Activated CD8-positive, alpha-beta T cell treated with anti-CD3 and anti-CD28 coated beads, Interleukin-2, amount 10 ng/mL, durations not matched to agents 7 days and 5 days (primary cell): Measurements from ENCODE around the gene SLC2A4RG. TPM values are rescaled to one million over a fixed set of nuclear protein-coding genes. Genes with fewer than 3 reads are reported as not detected.
A peak's percentile ranks its signal among the peaks of the same experiment; 100 is the strongest.

Experiments used
- ATAC-seq: fragments of 150-1000 bp; cut with Tn5 transposase; one replicate; pipeline ENCODE4 v1.10.0; 2021; ENCODE audit warnings: moderate library complexity
- CTCF ChIA-PET: fragments of 350-600 bp; sonication (Branson Sonifier 250); formaldehyde crosslinking; loops from one replicate; lab custom pipeline; 2021; ENCODE audit warnings: antibody characterized with exemption; lab: Charles Lee
- POLR2A ChIA-PET: fragments of 350-600 bp; sonication (Branson Sonifier 250); formaldehyde crosslinking; loops from one replicate; lab custom pipeline; 2021; ENCODE audit warnings: antibody characterized with exemption; lab: Charles Lee
- DNase-seq: peaks from one replicate; pipeline ENCODE4 v3.0.0-alpha.2; 2020
- H3K27ac Mint-ChIP-seq: one replicate; pipeline ENCODE4 v1.8.0; 2021; ENCODE audit warnings: mild to moderate bottlenecking, mixed read lengths
- H3K27me3 Mint-ChIP-seq: one replicate; pipeline ENCODE4 v1.8.0; 2021; ENCODE audit warnings: low read depth, mixed read lengths
- H3K36me3 Mint-ChIP-seq: one replicate; pipeline ENCODE4 v1.8.0; 2021; ENCODE audit warnings: low read depth, mixed read lengths
- H3K4me1 Mint-ChIP-seq: one replicate; pipeline ENCODE4 v1.8.0; 2021; ENCODE audit warnings: low read depth, mixed read lengths
- H3K4me3 Mint-ChIP-seq: one replicate; pipeline ENCODE4 v1.8.0; 2021; ENCODE audit warnings: mild to moderate bottlenecking, mixed read lengths
- H3K9me3 Mint-ChIP-seq: one replicate; pipeline ENCODE4 v1.8.0; 2022; ENCODE audit warnings: mixed read lengths; ENCODE audit not compliant: insufficient read depth
- total RNA-seq, 2 experiments: library from RNA; stranded (reverse); gene quantifications; one replicate each; pipeline ENCODE4 v1.2.3, GENCODE V29; 2021

SLC2A4RG gene
- total RNA-seq, 2 experiments from 2014 or later, result 97.2 TPM

GRCh38 chr20:63695424-63696305 lies 43.9 kb upstream of the SLC2A4RG start:
- Mint-ChIP-seq H3K27ac (no peak overlapping the region), H3K36me3 (peaks cover 28% of the 10 kb centered on the region), H3K27me3 (no peaks in the 10 kb centered on the region), H3K9me3 (no peaks in the 10 kb centered on the region), H3K4me3 (peak overlapping the region; percentile 8), H3K4me1 (peaks cover 9% of the 10 kb centered on the region)
- POLR2A ChIA-PET, result interaction anchor here (0.8 to 1.1 kb wide), 2 partner anchors 9 to 13 kb away, joined by 3 read pairs; no protein-coding TSS in a partner anchor
- no peak for ATAC-seq
- CTCF ChIA-PET, result no interaction called here
- no peak for DNase-seq

- peaks cover 9% of the 10 kb centered on the region for H3K4me1 Mint-ChIP-seq
- no peaks in the 10 kb centered on the region for H3K27me3 Mint-ChIP-seq
- H3K27ac Mint-ChIP-seq, result no peak overlapping the region
- H3K36me3 Mint-ChIP-seq, result peaks cover 27% of the 10 kb centered on the region
- ChIA-PET POLR2A (interaction anchor here (0.8 kb wide), 1 partner anchor 12 kb away, joined by 3 read pairs; no protein-coding TSS in a partner anchor), CTCF (no interaction called here)
- no peaks in the 10 kb centered on the region for H3K9me3 Mint-ChIP-seq
- DNase-seq (peak; percentile 42), ATAC-seq (peak; percentile 31)
- no peak overlapping the region for H3K4me3 Mint-ChIP-seq
Observed at GRCh38 chr20:63696306-63696627, 43.3 kb upstream of the SLC2A4RG start.

GRCh38 chr20:63696628-63697356 lies 42.8 kb upstream of the SLC2A4RG start, which contains the start of gene TNFRSF6B:
Gene TNFRSF6B, plus strand, starts transcription at chr20:63696652. Its CDS starts 116 bp downstream, at chr20:63696768.
- H3K9me3 Mint-ChIP-seq, result no peaks in the 10 kb centered on the region
- peak within 1 kb of the TSS; percentile 20 for H3K27ac Mint-ChIP-seq
- peaks cover 23% of the 10 kb centered on the region for H3K36me3 Mint-ChIP-seq
- POLR2A ChIA-PET, result interaction anchor here (0.6 kb wide), 1 partner anchor 158 kb away, joined by 3 read pairs; no protein-coding TSS in a partner anchor
- DNase-seq (no peak), ATAC-seq (peak; percentile 22)
- H3K4me3 Mint-ChIP-seq, result peak within 1 kb of the TSS; percentile 8
- no peaks in the 10 kb centered on the region for H3K27me3 Mint-ChIP-seq
- H3K4me1 Mint-ChIP-seq, result peaks cover 9% of the 10 kb centered on the region
- CTCF ChIA-PET, result interaction anchor here (2.3 kb wide), 1 partner anchor 11 kb away, joined by 9 read pairs; the partner anchor contains the start of genes ARFRP1 and ZGPAT

- POLR2A ChIA-PET, result interaction anchor here (0.6 to 0.7 kb wide), 2 partner anchors 159 to 171 kb away, joined by 3 read pairs; no protein-coding TSS in a partner anchor
- ATAC-seq, result no peak
- peaks cover 19% of the 10 kb centered on the region for H3K36me3 Mint-ChIP-seq
- H3K4me3 Mint-ChIP-seq, result no peak overlapping the region
- H3K27me3 Mint-ChIP-seq, result no peaks in the 10 kb centered on the region
- H3K27ac Mint-ChIP-seq, result peak overlapping the region; percentile 20
- peaks cover 9% of the 10 kb centered on the region for H3K4me1 Mint-ChIP-seq
- H3K9me3 Mint-ChIP-seq, result no peaks in the 10 kb centered on the region
- CTCF ChIA-PET, result interaction anchor here (2.3 kb wide), 1 partner anchor 10 kb away, joined by 9 read pairs; the partner anchor contains the start of genes ARFRP1 and ZGPAT
- no peak for DNase-seq
Observed at GRCh38 chr20:63697357-63697867, 42.2 kb upstream of the SLC2A4RG start.

GRCh38 chr20:63697868-63698545 lies 41.6 kb upstream of the SLC2A4RG start:
- Mint-ChIP-seq H3K27me3 (no peaks in the 10 kb centered on the region), H3K4me1 (peaks cover 9% of the 10 kb centered on the region), H3K9me3 (no peaks in the 10 kb centered on the region), H3K27ac (no peak overlapping the region), H3K36me3 (peaks cover 15% of the 10 kb centered on the region), H3K4me3 (no peak overlapping the region)
- ATAC-seq, result no peak
- ChIA-PET CTCF (interaction anchor here (2.3 kb wide), 1 partner anchor 10 kb away, joined by 9 read pairs; the partner anchor contains the start of genes ARFRP1 and ZGPAT), POLR2A (interaction anchor here (0.7 to 1.5 kb wide), 2 partner anchors 10 to 172 kb away, joined by 3 to 6 read pairs; partner anchors contain the start of genes ARFRP1 and ZGPAT)
- no peak for DNase-seq

DNA sequence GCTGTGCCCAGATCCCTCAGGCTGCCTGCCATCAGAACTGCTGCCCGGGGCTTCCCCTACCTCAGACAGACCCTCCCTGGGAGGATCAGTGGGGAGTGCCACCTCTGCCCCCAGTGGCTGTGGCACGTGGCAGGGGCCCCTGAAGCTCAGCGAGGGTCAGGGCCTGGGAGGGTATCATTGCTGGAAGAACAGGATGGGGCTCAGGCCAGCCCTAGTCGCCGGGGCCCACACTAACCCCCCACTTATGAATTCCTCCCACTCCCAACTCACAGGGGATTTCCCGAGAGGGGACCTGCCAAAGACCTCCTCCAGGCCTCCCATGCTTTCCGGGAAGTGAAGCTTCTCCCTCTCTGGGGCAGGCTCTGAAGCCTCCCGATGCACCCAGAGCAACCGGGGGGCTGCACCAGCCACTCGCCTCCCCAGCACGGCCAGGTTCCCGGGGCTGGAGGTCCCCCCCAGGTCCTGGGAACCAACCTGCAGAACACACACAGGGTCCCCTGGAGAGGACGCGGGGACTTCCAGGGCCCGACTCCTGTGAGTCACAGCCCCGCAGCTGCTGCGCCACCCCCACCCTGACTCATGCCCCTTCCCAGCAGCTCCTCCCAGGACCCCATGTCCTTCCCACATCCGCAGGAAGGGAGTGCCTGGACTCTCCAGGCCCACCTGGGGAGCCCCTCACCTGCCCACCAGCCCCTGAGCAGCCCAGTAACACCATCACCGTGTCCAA lies 40.7 kb upstream of the SLC2A4RG start:
- CTCF ChIA-PET, result interaction anchor here (2.3 kb wide), 1 partner anchor 9 kb away, joined by 9 read pairs; the partner anchor contains the start of genes ARFRP1 and ZGPAT
- Mint-ChIP-seq H3K36me3 (peaks cover 11% of the 10 kb centered on the region), H3K4me1 (peaks cover 9% of the 10 kb centered on the region), H3K27ac (no peak overlapping the region), H3K27me3 (no peaks in the 10 kb centered on the region), H3K4me3 (no peak overlapping the region), H3K9me3 (no peaks in the 10 kb centered on the region)
- DNase-seq (no peak), ATAC-seq (no peak)
- POLR2A ChIA-PET, result interaction anchor here (1.5 kb wide), 1 partner anchor 9 kb away, joined by 6 read pairs; the partner anchor contains the start of genes ARFRP1 and ZGPAT

DNA sequence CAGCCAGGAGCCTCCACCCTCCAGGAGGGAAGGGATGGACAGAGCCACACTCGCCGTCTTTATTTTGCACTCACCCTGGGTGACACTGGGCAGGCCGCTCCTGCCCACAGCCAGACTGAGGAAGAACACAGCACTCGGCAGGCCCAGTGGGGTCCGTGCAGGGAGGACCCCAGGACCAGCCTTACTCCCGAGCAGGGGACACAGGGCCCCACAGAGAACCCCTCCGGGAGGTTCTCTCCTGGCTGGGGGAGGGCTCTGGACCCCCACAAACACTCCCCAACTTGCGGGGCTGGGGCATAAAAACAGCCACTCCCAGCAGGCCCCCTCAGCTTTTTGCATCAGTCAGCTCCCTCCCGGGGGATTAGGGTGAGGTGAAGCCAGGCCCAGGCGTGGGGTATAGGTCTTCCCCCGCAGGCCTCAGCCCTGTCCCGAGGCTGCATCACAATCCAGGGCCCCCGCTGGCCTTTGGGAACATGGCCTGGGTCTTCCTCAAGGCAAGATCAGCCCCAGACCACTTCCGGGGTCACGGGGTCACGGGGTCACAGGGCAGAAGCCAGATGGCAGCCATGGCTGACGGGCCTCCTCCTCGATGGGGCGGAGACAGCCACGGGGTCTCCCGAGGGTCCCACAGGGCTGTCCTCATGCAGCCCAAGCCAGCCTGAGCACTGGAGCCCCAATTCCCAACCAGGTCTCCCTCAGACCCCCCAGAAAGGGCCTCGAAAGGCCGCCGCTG lies 39.9 kb upstream of the SLC2A4RG start:
- Mint-ChIP-seq H3K4me3 (no peak overlapping the region), H3K27me3 (no peaks in the 10 kb centered on the region), H3K9me3 (no peaks in the 10 kb centered on the region), H3K36me3 (peaks cover 7% of the 10 kb centered on the region), H3K4me1 (peaks cover 9% of the 10 kb centered on the region), H3K27ac (no peak overlapping the region)
- ATAC-seq (no peak), DNase-seq (no peak)
- POLR2A ChIA-PET, result interaction anchor here (1.5 kb wide), 1 partner anchor 9 kb away, joined by 6 read pairs; the partner anchor contains the start of genes ARFRP1 and ZGPAT
- CTCF ChIA-PET, result no interaction called here

DNA sequence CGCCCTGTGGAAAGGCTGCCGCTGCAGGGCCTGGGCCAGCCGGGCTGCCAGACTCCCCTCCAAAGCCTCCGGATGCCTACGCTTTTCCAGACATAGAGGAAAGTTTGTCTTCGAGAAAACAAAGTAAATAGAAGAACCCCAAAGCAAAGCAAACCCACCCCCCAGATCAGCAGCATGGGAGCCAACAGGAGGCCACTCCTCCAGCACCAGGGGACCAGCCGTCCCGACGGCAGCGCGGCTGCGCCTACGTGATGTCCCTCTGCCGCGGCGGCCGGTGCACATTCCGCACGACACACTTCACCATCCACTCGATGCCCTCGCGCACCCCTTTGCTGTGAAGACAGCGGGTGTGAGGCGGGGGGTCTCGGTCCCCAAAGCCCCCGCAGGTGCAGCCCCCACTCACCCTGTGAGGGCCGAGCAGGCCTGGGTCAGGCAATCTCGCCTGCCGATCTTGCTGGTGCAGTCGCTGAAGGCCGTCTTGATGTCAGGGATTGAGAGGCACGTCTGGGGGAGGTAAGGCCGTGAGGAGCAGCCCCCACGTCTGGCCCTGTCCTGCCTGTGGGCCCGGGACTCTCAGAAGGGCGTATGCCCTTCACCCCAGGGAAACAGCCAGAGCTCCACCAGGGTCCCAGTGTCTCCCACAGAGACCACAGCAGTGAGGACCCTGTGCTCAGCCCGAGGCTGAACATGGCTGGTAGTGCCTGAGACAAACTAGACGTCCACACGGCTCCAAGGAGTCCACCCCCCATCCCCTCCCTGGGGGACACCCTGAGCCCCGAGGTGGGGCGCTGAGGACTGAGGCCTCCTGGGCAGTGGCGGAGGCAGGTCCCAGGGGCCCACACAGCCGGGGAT lies 39.2 kb upstream of the SLC2A4RG start:
- no peaks in the 10 kb centered on the region for H3K9me3 Mint-ChIP-seq

GRCh38 chr20:63701051-63701328 lies 38.6 kb upstream of the SLC2A4RG start:
- ATAC-seq, result no peak
- CTCF ChIA-PET, result interaction anchor here (0.9 kb wide), 1 partner anchor 35 kb away, joined by 3 read pairs; the partner anchor contains the start of gene LIME1
- no peak for DNase-seq
- POLR2A ChIA-PET, result no interaction called here
- H3K4me3 Mint-ChIP-seq, result no peak overlapping the region
- peaks cover 16% of the 10 kb centered on the region for H3K36me3 Mint-ChIP-seq
- no peaks in the 10 kb centered on the region for H3K27me3 Mint-ChIP-seq
- peaks cover 11% of the 10 kb centered on the region for H3K4me1 Mint-ChIP-seq
- no peak overlapping the region for H3K27ac Mint-ChIP-seq
- no peaks in the 10 kb centered on the region for H3K9me3 Mint-ChIP-seq

More for the DNA sequence above, 39.2 kb upstream of the SLC2A4RG start:
- Mint-ChIP-seq H3K4me1 (peaks cover 9% of the 10 kb centered on the region), H3K4me3 (no peak overlapping the region), H3K36me3 (peaks cover 12% of the 10 kb centered on the region), H3K27ac (no peak overlapping the region), H3K27me3 (no peaks in the 10 kb centered on the region)
- POLR2A ChIA-PET, result no interaction called here
- CTCF ChIA-PET, result interaction anchor here (0.9 kb wide), 1 partner anchor 36 kb away, joined by 3 read pairs; the partner anchor contains the start of gene LIME1
- ATAC-seq (no peak), DNase-seq (no peak)
